Endothelial cell of umbilical vein (primary cell): Measurements from ENCODE around the gene MYOZ3. TPM values are rescaled to one million over a fixed set of nuclear protein-coding genes. Genes with fewer than 3 reads are reported as not detected.

ENCODE experiments used
- BruUV-seq: library from RNA; stranded (reverse); fragments of 400-500 nt; replicated peaks from 2 replicates; lab custom pipeline; 2021; lab: Mats Ljungman, UMichigan
- CTCF ChIA-PET: fragments of 300-600, 350-600 bp; sonication (Branson Sonifier 250); formaldehyde crosslinking; loops from one replicate; lab custom pipeline; 2021; ENCODE audit warnings: antibody characterized with exemption, inconsistent platforms; lab: Charles Lee
- POLR2A ChIA-PET: fragments of 300-600, 350-600 bp; sonication (Branson Sonifier 250); formaldehyde crosslinking; loops from one replicate; lab custom pipeline; 2021; ENCODE audit warnings: antibody characterized with exemption, inconsistent platforms; lab: Charles Lee
- DNase-seq: peaks from one replicate; pipeline ENCODE4 v3.0.0-alpha.2; 2011; ENCODE audit warnings: low read depth, low spot score
- FAIRE-seq: peaks from 2 replicates; lab custom pipeline; 2011; peaks lifted over from hg19 to GRCh38; lab: Jason Lieb, UNC
- H2AFZ ChIP-seq: 2 replicates; pipeline ENCODE4 v1.6.0; 2012; ENCODE audit warnings: low read depth, low read length, control low read depth, inconsistent platforms
- H3K27ac ChIP-seq: 2 replicates; pipeline ENCODE4 v1.5.1; 2011; ENCODE audit warnings: low read depth, mild to moderate bottlenecking, control low read depth, low read length, moderate library complexity; ENCODE audit not compliant: insufficient read depth
- H3K27me3 ChIP-seq, 2 experiments: 2 replicates each; pipeline versions ENCODE4 v1.6.0 to v1.6.1; 2011; ENCODE audit warnings: low read length in 2 of 2, mixed read lengths in 1 of 2; ENCODE audit not compliant: control insufficient read depth in 2 of 2, insufficient read depth in 2 of 2
- H3K36me3 ChIP-seq, 2 experiments: 2 replicates in 1 of 2; 3 replicates in 1 of 2; pipeline ENCODE4 v1.5.1; 2011; ENCODE audit warnings: low read length in 2 of 2, mild to moderate bottlenecking in 1 of 2, moderate library complexity in 1 of 2; ENCODE audit not compliant: control insufficient read depth in 2 of 2, insufficient read depth in 2 of 2; ENCODE audit errors: extremely low read depth in 1 of 2
- H3K4me1 ChIP-seq: 3 replicates; pipeline ENCODE4 v1.5.1; 2011; ENCODE audit warnings: mild to moderate bottlenecking, low read length; ENCODE audit not compliant: control insufficient read depth, insufficient read depth; ENCODE audit errors: extremely low read depth
- H3K4me2 ChIP-seq: 2 replicates; pipeline ENCODE4 v1.6.1; 2011; ENCODE audit warnings: low read length, control low read depth, mixed read lengths; ENCODE audit not compliant: insufficient read depth
- H3K4me3 ChIP-seq, 3 experiments: fragments of 200-600 bp in 1 of 3; sonication (generic), shearing (Covaris generic) in 1 of 3; replicated peaks in 1 of 3; 2 replicates each; pipeline ENCODE4 v1.5.1; 2011 to 2016; ENCODE audit warnings: control low read depth in 3 of 3, low read length in 3 of 3, mild to moderate bottlenecking in 2 of 3, inconsistent platforms in 1 of 3, low read depth in 1 of 3, moderate library complexity in 1 of 3; ENCODE audit not compliant: insufficient read depth in 1 of 3
- H3K79me2 ChIP-seq: 2 replicates; pipeline ENCODE4 v1.6.0; 2012; ENCODE audit warnings: low read length, inconsistent platforms; ENCODE audit not compliant: control insufficient read depth, insufficient read depth
- H3K9ac ChIP-seq: replicated peaks from 2 replicates; pipeline ENCODE3; 2011; ENCODE audit warnings: low read length, control low read depth; ENCODE audit not compliant: insufficient read depth; ENCODE audit errors: extremely low read depth
- H3K9me1 ChIP-seq: replicated peaks from 3 replicates; pipeline ENCODE4 v1.6.0; 2011; ENCODE audit warnings: mild to moderate bottlenecking, low read length; ENCODE audit not compliant: control insufficient read depth, insufficient read depth; ENCODE audit errors: extremely low read depth
- H3K9me3 ChIP-seq: replicated peaks from 2 replicates; pipeline ENCODE4 v1.5.1; 2012; ENCODE audit warnings: low read length, inconsistent platforms; ENCODE audit not compliant: control insufficient read depth, insufficient read depth
- H4K20me1 ChIP-seq: replicated peaks from 2 replicates; pipeline ENCODE3; 2011; ENCODE audit warnings: mild to moderate bottlenecking, low read length; ENCODE audit not compliant: control insufficient read depth, insufficient read depth; ENCODE audit errors: extremely low read depth
- EZH2 ChIP-seq: IDR thresholded peaks from 2 replicates; pipeline ENCODE4 v1.6.1; 2012; ENCODE audit warnings: borderline replicate concordance, low read depth, mild to moderate bottlenecking, moderate library complexity, low read length, inconsistent platforms; ENCODE audit not compliant: severe bottlenecking
- FOS ChIP-seq: IDR thresholded peaks from 2 replicates; pipeline ENCODE4 v1.6.1; 2011; ENCODE audit warnings: mild to moderate bottlenecking, low read length, moderate library complexity, borderline replicate concordance; ENCODE audit not compliant: insufficient read depth
- GATA2 ChIP-seq: IDR thresholded peaks from 2 replicates; pipeline ENCODE4 v1.7.0; 2011; ENCODE audit warnings: low read depth, mild to moderate bottlenecking, moderate library complexity, mixed read lengths, low read length; ENCODE audit not compliant: insufficient read length, insufficient read depth
- JUN ChIP-seq: IDR thresholded peaks from 2 replicates; pipeline ENCODE4 v1.6.1; 2011; ENCODE audit warnings: borderline replicate concordance, low read depth; ENCODE audit not compliant: insufficient read length, insufficient read depth
- MYC ChIP-seq: IDR thresholded peaks from one replicate; pipeline ENCODE4 v1.6.1; 2011; ENCODE audit warnings: mild to moderate bottlenecking, low read depth, low read length
- POLR2A ChIP-seq: IDR thresholded peaks from 2 replicates; pipeline ENCODE4 v1.6.1; 2012; ENCODE audit warnings: low read depth, mild to moderate bottlenecking, control low read depth, low read length
- POLR2AphosphoS5 ChIP-seq: IDR thresholded peaks from 2 replicates; pipeline ENCODE4 v1.6.1; 2012; ENCODE audit warnings: low read depth, mild to moderate bottlenecking, control low read depth, low read length, moderate library complexity; ENCODE audit not compliant: insufficient read depth
- dilution Hi-C: fragments of 300-500 bp; cut with MboI; formaldehyde crosslinking; loops from one replicate; pipeline ENCODE4 v1.15.0; 2019; ENCODE audit warnings: low sequenced_read_pairs; ENCODE audit not compliant: extremely low pct_ligation_motif_present
- intact Hi-C: fragments of 100-400 bp; cut with micrococcal nuclease; formaldehyde crosslinking; loops from one replicate; pipeline ENCODE4 v1.10.0; 2022
- polyA plus RNA-seq, 4 experiments: library from polyadenylated mRNA; depleted of rRNA in 3 of 4; stranded (reverse) in 3 of 4; unstranded in 1 of 4; fragments of >200 nt; gene quantifications; 2 replicates each; pipeline versions ENCODE4 v1.2.1 to v1.2.3, GENCODE V29; 2011 to 2012; ENCODE audit warnings: missing spikeins in 1 of 4
- total RNA-seq: library from RNA; stranded (reverse); gene quantifications from 2 replicates; pipeline ENCODE4 v1.2.3, GENCODE V29; 2021
- TF ChIP-seq, protein P1 (sequence below), 2 donors: IDR thresholded peaks; 1 replicate in 1 of 2; 2 replicates in 1 of 2; pipeline ENCODE4 v1.5.1; 2011; ENCODE audit warnings: low read length in 2 of 2, mild to moderate bottlenecking in 2 of 2, moderate library complexity in 2 of 2, control low read depth in 1 of 2, inconsistent platforms in 1 of 2, low read depth in 1 of 2; ENCODE audit not compliant: insufficient read depth in 1 of 2; ENCODE audit errors: extremely low read depth in 1 of 2
- TF ChIP-seq, protein P2 (sequence below): IDR thresholded peaks from 2 replicates; pipeline ENCODE4 v1.6.1; 2011; ENCODE audit not compliant: insufficient read depth, insufficient read length

Gene MYOZ3
- total and polyA plus RNA-seq, 2 donors (not counting 3 experiments of a cell fraction or from before 2014, with no cell fraction given): 0.43 to 1.1 TPM

DNA sequence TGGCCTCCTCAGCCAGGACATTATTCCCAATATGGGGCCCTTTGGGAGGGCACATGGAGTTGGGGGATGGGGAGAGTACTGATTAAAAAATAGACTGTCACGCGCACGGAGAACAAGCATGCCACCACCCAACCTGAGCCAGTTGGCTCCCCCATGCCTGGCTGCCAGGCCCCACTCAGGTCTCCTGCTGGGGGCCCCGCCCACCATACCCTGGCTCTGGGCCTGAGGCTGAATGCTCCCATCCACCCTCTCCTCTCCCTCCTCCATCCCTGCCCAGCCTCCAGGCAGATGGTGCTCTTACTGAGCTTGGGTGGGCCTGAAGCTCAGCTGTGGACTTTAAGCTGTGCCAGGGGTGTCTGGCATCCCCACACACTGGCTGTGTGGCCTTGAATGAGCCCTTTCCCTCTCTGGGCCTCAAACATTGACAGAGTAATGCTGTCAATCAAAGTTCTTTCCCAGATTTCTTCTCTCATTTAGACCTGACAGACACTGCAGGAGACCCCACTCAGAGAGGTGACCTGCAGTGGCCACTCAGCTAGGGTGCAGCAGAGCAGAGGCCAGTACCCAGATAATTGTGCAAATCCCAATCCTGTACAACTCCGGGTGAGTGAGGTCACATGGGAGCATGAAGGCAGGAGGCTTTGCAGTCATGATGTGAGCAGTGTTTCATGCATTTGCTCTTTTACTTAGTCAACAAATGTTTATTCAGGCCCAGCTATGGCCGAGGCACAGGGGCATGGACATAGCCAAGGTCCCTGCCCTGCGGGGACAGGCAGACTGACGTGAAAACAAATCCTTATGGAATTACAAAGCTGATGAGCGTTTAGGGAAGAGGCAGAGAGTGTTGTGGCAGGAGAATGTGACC lies 30.4 kb upstream of the MYOZ3 start:
- no peaks in the 10 kb centered on the region for H3K9me1 ChIP-seq
- TF ChIP-seq, protein P1, sequence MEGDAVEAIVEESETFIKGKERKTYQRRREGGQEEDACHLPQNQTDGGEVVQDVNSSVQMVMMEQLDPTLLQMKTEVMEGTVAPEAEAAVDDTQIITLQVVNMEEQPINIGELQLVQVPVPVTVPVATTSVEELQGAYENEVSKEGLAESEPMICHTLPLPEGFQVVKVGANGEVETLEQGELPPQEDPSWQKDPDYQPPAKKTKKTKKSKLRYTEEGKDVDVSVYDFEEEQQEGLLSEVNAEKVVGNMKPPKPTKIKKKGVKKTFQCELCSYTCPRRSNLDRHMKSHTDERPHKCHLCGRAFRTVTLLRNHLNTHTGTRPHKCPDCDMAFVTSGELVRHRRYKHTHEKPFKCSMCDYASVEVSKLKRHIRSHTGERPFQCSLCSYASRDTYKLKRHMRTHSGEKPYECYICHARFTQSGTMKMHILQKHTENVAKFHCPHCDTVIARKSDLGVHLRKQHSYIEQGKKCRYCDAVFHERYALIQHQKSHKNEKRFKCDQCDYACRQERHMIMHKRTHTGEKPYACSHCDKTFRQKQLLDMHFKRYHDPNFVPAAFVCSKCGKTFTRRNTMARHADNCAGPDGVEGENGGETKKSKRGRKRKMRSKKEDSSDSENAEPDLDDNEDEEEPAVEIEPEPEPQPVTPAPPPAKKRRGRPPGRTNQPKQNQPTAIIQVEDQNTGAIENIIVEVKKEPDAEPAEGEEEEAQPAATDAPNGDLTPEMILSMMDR (IDR thresholded peaks at IDR 0.05; ENCODE audit: extremely low read depth in 1 of 2, insufficient read depth in 1 of 2, low read depth in 1 of 2, low read length in 2 of 2): no peak
- no peak for TF ChIP-seq POLR2AphosphoS5
- no peak for TF ChIP-seq MYC
- no peak for TF ChIP-seq GATA2
- no peak for TF ChIP-seq JUN
- no peak for TF ChIP-seq POLR2A
- TF ChIP-seq FOS: no peak
- no peak for TF ChIP-seq EZH2
- TF ChIP-seq, protein P2, sequence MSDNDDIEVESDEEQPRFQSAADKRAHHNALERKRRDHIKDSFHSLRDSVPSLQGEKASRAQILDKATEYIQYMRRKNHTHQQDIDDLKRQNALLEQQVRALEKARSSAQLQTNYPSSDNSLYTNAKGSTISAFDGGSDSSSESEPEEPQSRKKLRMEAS: no peak
- dilution Hi-C loops: no loop called here
- H3K79me2 ChIP-seq: no peaks in the 10 kb centered on the region
- H2AFZ ChIP-seq: no peak overlapping the region
- ChIA-PET CTCF (no interaction called here), POLR2A (no interaction called here)
- peaks cover 26% of the 10 kb centered on the region for H3K4me1 ChIP-seq
- BruUV-seq: no TSS peak
- intact Hi-C loops: no loop called here
- H3K27ac ChIP-seq: no peak overlapping the region
- no peaks in the 10 kb centered on the region for H3K27me3 ChIP-seq
- DNase-seq (no peak), FAIRE-seq (no peak)
- H3K4me2 ChIP-seq: no peak overlapping the region
- H3K9me3 ChIP-seq: no peaks in the 10 kb centered on the region
- H3K9ac ChIP-seq: no peak overlapping the region
- peaks cover 0 to 21% of the 10 kb centered on the region in 2 experiments for H3K36me3 ChIP-seq
- H4K20me1 ChIP-seq: no peaks in the 10 kb centered on the region
- no peak overlapping the region for H3K4me3 ChIP-seq
